ENCODE results near the gene TLE4. TPM values are rescaled to one million over a fixed set of nuclear protein-coding genes. Genes with fewer than 3 reads are reported as not detected.
A peak's percentile ranks its signal among the peaks of the same experiment; 100 is the strongest.

Gene TLE4
- total and polyA plus RNA-seq, 2 of the 4 experiments (the other 2 are of a cell fraction), result 68.0 to 78.1 TPM

- BruUV-seq (replicated peaks), result no TSS peak
- Histone ChIP-seq H3K27me3 (ENCODE audit: control insufficient read depth, insufficient read depth, low read length) (no peaks in the 10 kb centered on the region), H2BK20ac (ENCODE audit: low read depth, low read length) (peak overlapping the region; percentile 9; the same call in 1 of the 2 replicates), H3K4ac (ENCODE audit: low read depth, low read length) (peak overlapping the region; percentile 25; the same call in 1 of the 2 replicates), H4K8ac (ENCODE audit: low read depth in 2 of 2, low read length in 2 of 2) (peak overlapping the region in 1 of 2 experiments; percentile 13; a peak in 1 of 4 replicates), H3K4me2 (ENCODE audit: low read depth, low read length) (no peak overlapping the region), H3K4me3 (ENCODE audit: insufficient read depth, low read depth, low read length) (no peak overlapping the region), H2BK15ac (ENCODE audit: low read depth, low read length) (no peak overlapping the region), H3K23ac (ENCODE audit: low read depth, low read length) (peak overlapping the region; percentile 5; the same call in 1 of the 2 replicates), H4K20me1 (ENCODE audit: insufficient read depth, low read length) (no peaks in the 10 kb centered on the region), H3K36me3 (ENCODE audit: control insufficient read depth, insufficient read depth, low read length) (peaks cover 2% of the 10 kb centered on the region), H3K9ac (ENCODE audit: low read depth, low read length) (no peak overlapping the region), H2BK120ac (ENCODE audit: low read depth, low read length) (peak overlapping the region; percentile 52), H3K9me1 (ENCODE audit: insufficient read depth, low read length) (peaks cover 6% of the 10 kb centered on the region; the same call in 1 of the 2 replicates), H3K56ac (ENCODE audit: extremely low read depth, insufficient read depth, low read length) (no peak overlapping the region), H3K4me1 (ENCODE audit: control insufficient read depth, insufficient read depth, low read length) (peaks cover 12% of the 10 kb centered on the region), H2AK5ac (ENCODE audit: low read depth, low read length) (peak overlapping the region; percentile 44; the same call in 1 of the 2 replicates), H3K9me3 (ENCODE audit: control insufficient read depth, insufficient read depth, low read length) (no peaks in the 10 kb centered on the region), H2AFZ (replicated peaks; ENCODE audit: low read length, poor library complexity) (no peak overlapping the region), H3K14ac (replicated peaks; ENCODE audit: low read depth, low read length) (peak overlapping the region; percentile 50; the same call in 1 of the 2 replicates), H2AK9ac (replicated peaks; ENCODE audit: low read depth, low read length, poor library complexity) (no peak overlapping the region), H4K5ac (ENCODE audit: low read depth, low read length) (no peak overlapping the region), H3K18ac (ENCODE audit: low read depth, low read length) (peak overlapping the region; percentile 47; the same call in 1 of the 2 replicates), H4K91ac (ENCODE audit: insufficient read depth, low read depth, low read length) (peak overlapping the region; percentile 36; the same call in 1 of the 2 replicates), H3K27ac (ENCODE audit: insufficient read depth, low read length) (no peak overlapping the region), H3K79me1 (ENCODE audit: low read depth in 1 of 2, low read length in 2 of 2) (peaks cover 11 to 38% of the 10 kb centered on the region in 2 experiments), H2BK5ac (ENCODE audit: low read depth, low read length, poor library complexity, severe bottlenecking) (no peak overlapping the region)
- DNase-seq (no peak), ATAC-seq (ENCODE audit: low read depth) (no peak)
- TF ChIP-seq CHD1 (IDR thresholded peaks at IDR 0.05; ENCODE audit: low read depth, low read length) (no peak), FOS (IDR thresholded peaks at IDR 0.05; ENCODE audit: low read depth, low read length) (no peak), RCOR1 (IDR thresholded peaks at IDR 0.05; ENCODE audit: insufficient replicate concordance, low read length) (no peak), RFX5 (IDR thresholded peaks at IDR 0.05; ENCODE audit: low read depth, low read length) (no peak), CEBPB (IDR thresholded peaks at IDR 0.05; ENCODE audit: low read depth, low read length) (no peak), MXI1 (IDR thresholded peaks at IDR 0.05; ENCODE audit: borderline replicate concordance, low read depth, low read length) (no peak), CTCF (conservative IDR thresholded peaks at IDR 0.05; ENCODE audit: low read depth, low read length) (no peak), POLR2A (IDR thresholded peaks at IDR 0.05; ENCODE audit: low read depth, low read length) (no peak), NFE2L2 (IDR thresholded peaks at IDR 0.05; ENCODE audit: low read depth, low read length) (no peak), RAD21 (IDR thresholded peaks at IDR 0.05; ENCODE audit: low read length) (no peak), MAZ (IDR thresholded peaks at IDR 0.05; ENCODE audit: borderline replicate concordance, low read depth, low read length) (no peak), USF2 (IDR thresholded peaks at IDR 0.05; ENCODE audit: low read depth, low read length) (no peak), BHLHE40 (IDR thresholded peaks at IDR 0.05; ENCODE audit: low read depth, low read length) (no peak), MAFK (IDR thresholded peaks at IDR 0.05; ENCODE audit: low read depth, low read length) (no peak), SMC3 (IDR thresholded peaks at IDR 0.05; ENCODE audit: low read depth, low read length) (no peak), ELK1 (IDR thresholded peaks at IDR 0.05; ENCODE audit: borderline replicate concordance, low read depth, low read length) (no peak)
- CTCF ChIA-PET, result no interaction called here
- intact Hi-C loops (cut with micrococcal nuclease) (no loop called here), in situ Hi-C loops (cut with MboI; ENCODE audit: low sequenced_read_pairs) (no loop called here), dilution Hi-C loops (cut with HindIII; ENCODE audit: low sequenced_read_pairs, unreplicated experiment) (no loop called here)
- no CpG with 5 or more reads among the region's 3 CpGs for WGBS, 2 experiments (ENCODE audit: extremely low coverage in 2 of 2, insufficient read length in 1 of 2)
- POLR2A ChIA-PET (ENCODE audit: unreplicated experiment), result no interaction called here
Observed at GRCh38 chr9:79658926-79659325, 87.2 kb downstream of the TLE4 start.

Measured in IMR-90 (cell line).